HPDE6-E6E7 (cell line): ENCODE data around the gene PABPC1L.

Source experiments
- DNase-seq: peaks from one replicate; pipeline ENCODE4 v3.0.0; 2011; ENCODE audit warnings: missing footprints; ENCODE audit errors: extremely low spot score

Gene PABPC1L

GRCh38 chr20:44942264-44942973 lies 32.6 kb downstream of the PABPC1L start:
- DNase-seq, result no peak

GRCh38 chr20:44943828-44944227 lies 34.0 kb downstream of the PABPC1L start:
- no peak for DNase-seq

DNA sequence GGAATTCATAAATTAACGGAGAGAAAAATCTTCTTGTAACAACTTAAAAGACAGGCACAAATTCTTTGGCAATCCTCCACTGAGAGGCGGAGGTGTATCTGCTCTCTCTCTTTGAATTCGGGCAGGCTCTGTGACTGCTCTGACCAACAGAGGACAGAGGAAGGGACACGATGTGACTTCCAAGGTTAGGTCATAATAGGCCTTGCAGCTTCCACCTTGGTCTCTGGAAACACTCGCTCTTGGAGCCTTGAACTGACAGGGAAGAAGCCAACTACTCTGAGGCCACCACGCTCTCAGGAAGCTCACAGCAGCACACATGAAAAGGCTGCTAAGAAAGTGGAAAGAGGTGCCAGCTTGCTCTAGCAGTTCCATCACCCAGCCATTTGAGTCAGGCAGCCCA lies 35.4 kb downstream of the PABPC1L start:
- DNase-seq, result no peak

GRCh38 chr20:44946271-44946852 lies 36.5 kb downstream of the PABPC1L start:
- no peak for DNase-seq

GRCh38 chr20:44948107-44948506 lies 38.2 kb downstream of the PABPC1L start:
- no peak for DNase-seq

- no peak for DNase-seq
These were observed 38.7 kb downstream of the PABPC1L start for GRCh38 chr20:44948513-44948912.

DNA sequence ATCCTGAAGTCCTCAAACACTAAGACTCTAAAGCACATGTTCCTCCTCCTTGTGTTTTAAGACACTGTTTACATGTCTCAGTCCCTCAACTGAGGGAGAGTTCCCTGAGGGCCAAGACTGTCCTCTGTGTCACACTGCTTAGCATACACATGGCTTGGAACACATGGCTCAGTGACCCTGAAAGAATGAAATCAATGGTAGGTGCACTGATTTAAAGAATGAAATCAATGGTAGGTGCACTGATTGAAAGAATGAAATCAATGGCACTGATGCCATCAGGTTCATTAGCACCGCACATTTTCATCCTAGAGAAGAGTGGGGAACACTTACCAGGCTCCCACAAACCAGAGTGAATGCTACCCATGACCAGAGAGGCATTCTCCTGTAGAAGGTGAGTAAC lies 40.5 kb downstream of the PABPC1L start:
- no peak for DNase-seq

GRCh38 chr20:44952731-44953130 lies 42.9 kb downstream of the PABPC1L start:
- no peak for DNase-seq

GRCh38 chr20:44954211-44954610 lies 44.4 kb downstream of the PABPC1L start:
- DNase-seq, result no peak

GRCh38 chr20:44955270-44955669 lies 45.4 kb downstream of the PABPC1L start:
- no peak for DNase-seq

DNA sequence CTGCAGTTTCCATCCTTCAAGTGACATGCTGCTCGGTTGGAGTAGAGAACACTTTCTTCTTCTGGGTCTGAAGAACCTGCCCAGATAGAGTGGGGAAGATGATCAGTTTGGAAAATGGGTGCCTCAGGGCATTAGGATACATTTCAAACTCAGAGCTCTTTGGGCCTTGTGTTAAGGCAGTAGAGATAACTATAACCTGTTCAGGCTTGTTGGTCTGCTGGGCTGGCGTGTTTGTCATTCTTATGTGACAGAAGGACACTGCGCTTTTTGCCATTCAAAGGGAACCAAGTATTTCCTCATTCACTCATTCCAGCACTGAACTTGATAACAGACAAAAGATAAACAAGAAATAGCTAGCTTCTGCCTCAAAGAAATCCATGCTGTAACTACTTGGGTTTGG lies 46.5 kb downstream of the PABPC1L start:
- peak; percentile 49 for DNase-seq

- DNase-seq, result no peak
These were observed 48.4 kb downstream of the PABPC1L start for GRCh38 chr20:44958276-44958675.

- DNase-seq, result no peak
These were observed 49.3 kb downstream of the PABPC1L start for GRCh38 chr20:44959082-44959637.

DNA sequence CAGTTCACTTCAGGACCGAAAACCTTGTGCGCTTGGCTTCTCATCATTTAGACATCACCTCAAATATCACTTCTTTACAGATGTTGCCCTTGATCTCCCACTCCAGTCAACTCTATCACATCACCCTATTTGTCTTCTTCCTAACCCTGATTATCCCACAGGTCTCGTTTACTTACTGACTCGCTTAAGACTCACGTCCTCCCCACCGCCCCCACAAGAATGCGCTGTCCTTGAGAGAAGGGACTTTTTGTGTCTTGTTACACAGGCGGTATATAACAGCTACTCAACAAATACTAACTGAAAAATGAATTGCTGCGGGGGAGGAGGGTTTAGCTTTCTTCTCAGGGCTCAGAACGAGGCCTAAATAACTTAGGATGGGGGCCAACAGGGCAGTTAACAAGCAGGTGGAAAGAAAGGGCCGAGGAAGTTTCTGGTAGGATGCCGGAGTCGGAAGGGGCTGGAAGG lies 49.8 kb downstream of the PABPC1L start:
- DNase-seq, result peak; percentile 63

DNA sequence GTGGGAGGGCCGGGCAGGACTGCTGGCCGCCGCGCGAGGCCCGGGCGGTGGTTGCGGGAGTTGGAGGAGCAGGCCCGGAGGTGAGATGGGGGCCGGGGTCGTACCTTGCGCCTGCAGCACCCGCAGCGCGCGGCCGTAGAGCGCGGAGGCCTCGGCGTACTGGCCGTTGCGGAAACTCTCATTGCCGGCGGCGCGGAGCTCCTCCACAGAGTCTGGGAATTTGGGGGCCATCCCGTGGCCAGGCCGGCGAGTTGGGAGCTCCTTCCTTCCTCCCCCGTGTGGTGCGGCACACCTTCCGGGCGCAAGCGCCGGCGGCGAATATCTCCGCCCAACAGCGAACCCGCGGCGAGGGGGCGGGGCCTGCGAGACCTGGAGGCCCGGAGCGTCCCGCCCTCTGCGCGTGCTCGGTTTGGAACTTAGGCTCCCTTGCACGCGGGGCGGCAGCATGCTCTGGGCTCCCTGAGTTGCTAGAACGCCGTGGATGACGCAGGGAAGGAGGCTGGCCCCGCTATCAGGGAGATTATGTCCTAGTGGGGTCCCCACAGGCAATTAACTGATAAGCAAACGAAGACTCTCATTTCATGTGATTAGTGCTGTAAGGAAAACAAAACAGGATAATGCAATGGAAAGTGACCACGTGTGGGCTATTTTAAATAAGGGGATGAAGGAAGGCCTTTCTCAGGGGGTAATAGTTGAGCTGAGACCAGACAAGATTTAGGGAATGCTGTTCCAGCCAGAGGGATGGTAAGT lies 50.4 kb downstream of the PABPC1L start, which contains the start of gene TOMM34:
Gene TOMM34, minus strand, starts transcription at position 295 of the 750 bp plus-strand sequence. Its CDS starts 64 bp downstream, at position 231.
- DNase-seq, result peak; percentile 100

GRCh38 chr20:44961011-44961869 lies 51.4 kb downstream of the PABPC1L start:
- no peak for DNase-seq

DNA sequence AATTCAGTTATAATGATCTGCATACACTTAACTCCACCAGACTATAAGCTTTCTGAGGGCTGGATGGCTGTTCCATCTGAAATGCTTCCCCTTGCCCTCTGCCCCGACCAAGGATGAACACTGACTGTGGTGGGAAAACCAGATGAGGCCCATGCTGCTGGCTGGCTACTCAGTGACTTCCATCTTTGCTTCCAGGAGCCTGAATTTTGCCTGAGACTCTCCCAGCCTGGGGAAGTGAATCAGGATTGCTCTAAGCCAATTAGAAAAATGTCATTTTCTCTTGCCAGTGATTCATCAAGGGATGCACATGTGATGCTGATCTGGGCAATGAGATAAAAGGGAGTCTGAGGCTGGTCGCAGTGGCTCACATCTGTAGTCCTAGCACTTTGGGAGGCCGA lies 52.0 kb downstream of the PABPC1L start:
- no peak for DNase-seq

- no peak for DNase-seq
These were observed 52.6 kb downstream of the PABPC1L start for GRCh38 chr20:44962483-44962882.

- DNase-seq, result no peak
These were observed 53.7 kb downstream of the PABPC1L start for GRCh38 chr20:44963325-44964215.

DNA sequence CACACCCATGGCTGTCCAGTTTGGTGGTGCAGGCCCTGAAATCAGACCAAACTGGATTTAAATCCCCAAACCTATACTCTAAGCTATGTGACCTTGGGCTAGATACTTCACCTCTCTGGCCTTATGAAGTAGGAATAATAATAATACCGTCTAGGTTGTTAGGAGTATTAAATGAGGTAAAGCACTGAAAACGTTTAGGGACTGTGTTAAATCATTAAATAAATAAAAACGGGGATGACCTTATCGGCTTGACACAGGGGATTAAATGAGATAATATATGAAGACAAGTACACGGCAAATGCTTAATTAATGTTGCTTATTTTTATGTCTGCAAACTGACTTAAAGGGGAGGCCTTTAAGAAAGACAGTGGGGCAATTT lies 55.8 kb downstream of the PABPC1L start:
- DNase-seq, result no peak
